Measurements from ENCODE around the gene SLC43A2. TPM values are rescaled to one million over a fixed set of nuclear protein-coding genes. Genes with fewer than 3 reads are reported as not detected.

The SLC43A2 gene
- total RNA-seq, 4 donors from 2014 or later = 3.7 to 98.9 (median 12.3) TPM

- H3K9me3 ChIP-seq = no peaks in the 10 kb centered on the region
- peaks cover 0 to under 1% (median 0%) of the 10 kb centered on the region in 4 donors for H3K36me3 ChIP-seq
- in situ Hi-C loops (cut with MboI; ENCODE audit: low pct_ligation_motif_present in 1 of 4, low pct_unique_long_range_greater_than_20kb in 1 of 4, low sequenced_read_pairs in 3 of 4) = no loop called here
- intact Hi-C loops (cut with DNase I; ENCODE audit: low total_unique reads) = loop anchor here (5.0 kb wide), 1 partner anchor 73 kb away; no protein-coding TSS in a partner anchor
- no peaks in the 10 kb centered on the region for H3K27me3 ChIP-seq
- peak within 1 kb of the TSS in 2 of 4 donors; percentile 10 to 16 for H3K4me3 ChIP-seq
- peak within 1 kb of the TSS; percentile 18 to 76 (median 50) for H3K27ac ChIP-seq
- peaks cover 17 to 38% (median 32%) of the 10 kb centered on the region in 4 donors for H3K4me1 ChIP-seq
- TF ChIP-seq CTCF (IDR thresholded peaks at IDR 0.05) (no peak), POLR2AphosphoS5 (IDR thresholded peaks at IDR 0.05) (peak in 2 of 3 donors; percentile 26 to 53)
- no peak for DNase-seq
- WGBS, 2 donors (ENCODE audit: low coverage in 1 of 2) = 74 to 100% methylated on average over 1 to 22 of the region's 25 CpGs
These were observed 16.9 kb upstream of the SLC43A2 start, which contains the start of gene SCARF1 for GRCh38 chr17:1645207-1646171. SCARF1 (minus strand) TSS chr17:1645732; CDS start chr17:1645697, 35 bp downstream.

GRCh38 chr17:1644493-1645206, 16.0 kb upstream of the SLC43A2 start:
- TF ChIP-seq POLR2AphosphoS5 (IDR thresholded peaks at IDR 0.05) = no peak
- peak overlapping the region in 2 of 4 donors; percentile 10 to 50 for H3K4me3 ChIP-seq
- no peaks in the 10 kb centered on the region for H3K27me3 ChIP-seq
- DNase-seq = no peak
- H3K4me1 ChIP-seq = peaks cover 13 to 29% (median 24%) of the 10 kb centered on the region in 4 donors
- H3K9me3 ChIP-seq = no peaks in the 10 kb centered on the region
- no peaks in the 10 kb centered on the region for H3K36me3 ChIP-seq
- peak overlapping the region; percentile 49 to 79 (median 68) for H3K27ac ChIP-seq
- WGBS, 2 donors (ENCODE audit: low coverage in 1 of 2) = 69 to 74% methylated on average over 3 to 15 of the region's 15 CpGs
- in situ Hi-C loops (cut with MboI; ENCODE audit: low pct_ligation_motif_present in 1 of 4, low pct_unique_long_range_greater_than_20kb in 1 of 4, low sequenced_read_pairs in 3 of 4) (no loop called here), intact Hi-C loops (cut with DNase I; ENCODE audit: low total_unique reads) (loop anchor here (5.0 kb wide), 1 partner anchor 72 kb away; no protein-coding TSS in a partner anchor)

- peak overlapping the region; percentile 49 to 79 (median 64) for H3K27ac ChIP-seq
- H3K9me3 ChIP-seq = no peaks in the 10 kb centered on the region
- WGBS, 2 donors (ENCODE audit: low coverage in 1 of 2) = 22% methylated on average over 9 of the region's 13 CpGs; no CpG with 5 or more reads in 1 of the 2 donors
- in situ Hi-C loops (cut with MboI; ENCODE audit: low pct_ligation_motif_present in 1 of 4, low pct_unique_long_range_greater_than_20kb in 1 of 4, low sequenced_read_pairs in 3 of 4) = no loop called here
- no peaks in the 10 kb centered on the region for H3K36me3 ChIP-seq
- H3K27me3 ChIP-seq = no peaks in the 10 kb centered on the region
- H3K4me1 ChIP-seq = peaks cover 13 to 29% (median 24%) of the 10 kb centered on the region in 4 donors
- no peak for DNase-seq
- peak overlapping the region in 3 of 4 donors; percentile 19 to 50 (median 49) for H3K4me3 ChIP-seq
- intact Hi-C loops (cut with DNase I; ENCODE audit: low total_unique reads) = no loop called here
- TF ChIP-seq EP300 (IDR thresholded peaks at IDR 0.05; ENCODE audit: low read depth) = no peak
- TF ChIP-seq POLR2A (IDR thresholded peaks at IDR 0.05) = no peak
- no peak for TF ChIP-seq POLR2AphosphoS5 (IDR thresholded peaks at IDR 0.05)
- no peak for TF ChIP-seq CTCF (IDR thresholded peaks at IDR 0.05)
These were observed 15.4 kb upstream of the SLC43A2 start for GRCh38 chr17:1643999-1644492.

GRCh38 chr17:1643293-1643998, 14.8 kb upstream of the SLC43A2 start:
- H3K27me3 ChIP-seq = no peaks in the 10 kb centered on the region
- H3K9me3 ChIP-seq = no peaks in the 10 kb centered on the region
- peak overlapping the region; percentile 49 to 79 (median 64) for H3K27ac ChIP-seq
- intact Hi-C loops (cut with DNase I; ENCODE audit: low total_unique reads) = no loop called here
- DNase-seq = peak; percentile 88
- in situ Hi-C loops (cut with MboI; ENCODE audit: low pct_ligation_motif_present in 1 of 4, low pct_unique_long_range_greater_than_20kb in 1 of 4, low sequenced_read_pairs in 3 of 4) = no loop called here
- H3K36me3 ChIP-seq = no peaks in the 10 kb centered on the region
- H3K4me1 ChIP-seq = peaks cover 13 to 26% (median 22%) of the 10 kb centered on the region in 4 donors
- TF ChIP-seq EP300 (IDR thresholded peaks at IDR 0.05; ENCODE audit: low read depth) (no peak), POLR2A (IDR thresholded peaks at IDR 0.05) (no peak), CTCF (IDR thresholded peaks at IDR 0.05) (peak in 3 of 5 experiments; percentile 27 to 52 (median 41)), POLR2AphosphoS5 (IDR thresholded peaks at IDR 0.05) (peak in 2 of 3 donors; percentile 15 to 50)
- peak overlapping the region; percentile 19 to 50 (median 35) for H3K4me3 ChIP-seq
- WGBS, 2 donors (ENCODE audit: low coverage in 1 of 2) = 0% methylated on average over 1 of the region's 90 CpGs; no CpG with 5 or more reads in 1 of the 2 donors

All from transverse colon (tissue), 4 donors.